IMR-90 (cell line): Measurements from ENCODE around the gene CACNA2D3. TPM values are rescaled to one million over a fixed set of nuclear protein-coding genes. Genes with fewer than 3 reads are reported as not detected.

Experiments used
- ATAC-seq: fragments of 200-7000 bp; cut with Tn5 transposase; 2 replicates; pipeline ENCODE4 v1.9.1; 2020; ENCODE audit warnings: low read depth, mild to moderate bottlenecking, moderate library complexity
- BruUV-seq: library from RNA; stranded (reverse); fragments of 400-500 nt; replicated peaks from 2 replicates; lab custom pipeline; 2021; lab: Mats Ljungman, UMichigan
- CTCF ChIA-PET: fragments of 300-600 bp; formaldehyde crosslinking; extraction: SDS; loops from one replicate; lab custom pipeline; 2021; ENCODE audit warnings: antibody characterized with exemption; lab: Yijun Ruan, JAX
- POLR2A ChIA-PET: fragments of 300-600 bp; sonication (Branson Sonifier 250); formaldehyde crosslinking; loops from one replicate; lab custom pipeline; 2022; ENCODE audit warnings: antibody characterized with exemption; ENCODE audit not compliant: unreplicated experiment; lab: Charles Lee
- DNase-seq: peaks from one replicate; pipeline ENCODE4 v3.0.0; 2013
- H2AFZ ChIP-seq: replicated peaks from 2 replicates; pipeline ENCODE3; 2013; ENCODE audit warnings: low read length, mild to moderate bottlenecking; ENCODE audit not compliant: poor library complexity
- H2AK5ac ChIP-seq: 2 replicates; pipeline ENCODE4 v1.6.1; 2013; ENCODE audit warnings: low read depth, low read length, inconsistent platforms
- H2AK9ac ChIP-seq: replicated peaks from 2 replicates; pipeline ENCODE3; 2013; ENCODE audit warnings: mild to moderate bottlenecking, low read depth, low read length, moderate library complexity; ENCODE audit not compliant: poor library complexity
- H2BK120ac ChIP-seq: 2 replicates; pipeline ENCODE4 v1.6.1; 2013; ENCODE audit warnings: low read depth, low read length, inconsistent platforms
- H2BK15ac ChIP-seq: 3 replicates; pipeline ENCODE4 v1.6.1; 2013; ENCODE audit warnings: low read depth, low read length, inconsistent platforms
- H2BK20ac ChIP-seq: 2 replicates; pipeline ENCODE4 v1.6.1; 2013; ENCODE audit warnings: low read depth, mild to moderate bottlenecking, inconsistent platforms, low read length, moderate library complexity
- H2BK5ac ChIP-seq: 2 replicates; pipeline ENCODE4 v1.6.1; 2013; ENCODE audit warnings: mild to moderate bottlenecking, low read depth, low read length, inconsistent platforms; ENCODE audit not compliant: poor library complexity, severe bottlenecking
- H3K14ac ChIP-seq: replicated peaks from 2 replicates; pipeline ENCODE4 v1.6.1; 2013; ENCODE audit warnings: low read depth, low read length, inconsistent platforms
- H3K18ac ChIP-seq: 2 replicates; pipeline ENCODE4 v1.6.1; 2013; ENCODE audit warnings: low read depth, low read length, control low read depth
- H3K23ac ChIP-seq: 2 replicates; pipeline ENCODE4 v1.6.1; 2013; ENCODE audit warnings: low read depth, low read length, inconsistent platforms
- H3K27ac ChIP-seq: 2 replicates; pipeline ENCODE4 v1.5.1; 2013; ENCODE audit warnings: mild to moderate bottlenecking, control low read depth, low read length; ENCODE audit not compliant: insufficient read depth
- H3K27me3 ChIP-seq: 2 replicates; pipeline ENCODE4 v1.6.1; 2013; ENCODE audit warnings: low read length; ENCODE audit not compliant: control insufficient read depth, insufficient read depth
- H3K36me3 ChIP-seq: 2 replicates; pipeline ENCODE4 v1.6.1; 2013; ENCODE audit warnings: low read length, mixed read lengths; ENCODE audit not compliant: control insufficient read depth, insufficient read depth
- H3K4ac ChIP-seq: 2 replicates; pipeline ENCODE4 v1.6.1; 2013; ENCODE audit warnings: low read depth, low read length, inconsistent platforms
- H3K4me1 ChIP-seq: 2 replicates; pipeline ENCODE4 v1.6.1; 2013; ENCODE audit warnings: low read length, mixed read lengths; ENCODE audit not compliant: control insufficient read depth, insufficient read depth
- H3K4me2 ChIP-seq: 2 replicates; pipeline ENCODE4 v1.6.1; 2013; ENCODE audit warnings: low read depth, mild to moderate bottlenecking, control low read depth, low read length, moderate library complexity
- H3K4me3 ChIP-seq: 2 replicates; pipeline ENCODE4 v1.5.1; 2013; ENCODE audit warnings: low read depth, mild to moderate bottlenecking, control low read depth, low read length, moderate library complexity; ENCODE audit not compliant: insufficient read depth
- H3K56ac ChIP-seq: 2 replicates; pipeline ENCODE4 v1.6.1; 2013; ENCODE audit warnings: low read length, inconsistent platforms; ENCODE audit not compliant: insufficient read depth; ENCODE audit errors: extremely low read depth
- H3K79me1 ChIP-seq, 2 experiments: 2 replicates each; pipeline ENCODE4 v1.6.1; 2013; ENCODE audit warnings: low read length in 2 of 2, inconsistent platforms in 1 of 2, low read depth in 1 of 2
- H3K9ac ChIP-seq: 2 replicates; pipeline ENCODE4 v1.6.1; 2013; ENCODE audit warnings: low read depth, low read length, control low read depth
- H3K9me1 ChIP-seq: 2 replicates; pipeline ENCODE4 v1.6.1; 2013; ENCODE audit warnings: low read length, inconsistent platforms; ENCODE audit not compliant: insufficient read depth
- H3K9me3 ChIP-seq: 2 replicates; pipeline ENCODE4 v1.6.1; 2013; ENCODE audit warnings: low read length; ENCODE audit not compliant: control insufficient read depth, insufficient read depth
- H4K20me1 ChIP-seq: 2 replicates; pipeline ENCODE4 v1.6.1; 2013; ENCODE audit warnings: low read length, inconsistent platforms; ENCODE audit not compliant: insufficient read depth
- H4K5ac ChIP-seq: 2 replicates; pipeline ENCODE4 v1.6.1; 2013; ENCODE audit warnings: mild to moderate bottlenecking, low read depth, low read length, control low read depth
- H4K8ac ChIP-seq, 2 experiments: 2 replicates each; pipeline ENCODE4 v1.6.1; 2013; ENCODE audit warnings: low read depth in 2 of 2, low read length in 2 of 2, control low read depth in 1 of 2, inconsistent platforms in 1 of 2
- H4K91ac ChIP-seq: 2 replicates; pipeline ENCODE4 v1.6.1; 2013; ENCODE audit warnings: low read depth, low read length, inconsistent platforms; ENCODE audit not compliant: insufficient read depth
- FOS ChIP-seq: fragments of 150-350 bp; IDR thresholded peaks from 2 replicates; pipeline ENCODE4 v1.6.1; 2016; ENCODE audit warnings: low read depth, low read length
- MAFK ChIP-seq: IDR thresholded peaks from 2 replicates; pipeline ENCODE4 v1.6.1; 2012; ENCODE audit warnings: low read depth, low read length, improper control_type of control experiment
- MXI1 ChIP-seq: IDR thresholded peaks from 2 replicates; pipeline ENCODE4 v1.6.1; 2012; ENCODE audit warnings: low read depth, mild to moderate bottlenecking, low read length, moderate library complexity, borderline replicate concordance
- POLR2A ChIP-seq: IDR thresholded peaks from 2 replicates; pipeline ENCODE4 v1.6.1; 2012; ENCODE audit warnings: mild to moderate bottlenecking, low read depth, low read length
- RCOR1 ChIP-seq: IDR thresholded peaks from 2 replicates; pipeline ENCODE4 v1.6.1; 2012; ENCODE audit warnings: mild to moderate bottlenecking, low read length, improper control_type of control experiment; ENCODE audit not compliant: insufficient replicate concordance
- WGBS, 2 experiments: methylation state at CpG; one replicate each; pipeline versions ENCODE4 v1.1.5 to v1.1.7; 2013; ENCODE audit warnings: missing lambda C conversion rate in 2 of 2; ENCODE audit not compliant: insufficient read length in 1 of 2; ENCODE audit errors: extremely low coverage in 2 of 2; 5-methylcytosine and 5-hydroxymethylcytosine counted together
- dilution Hi-C: fragments of 300-500 bp; cut with HindIII; formaldehyde crosslinking; loops from one replicate; pipeline ENCODE4 v1.14.3; 2018; ENCODE audit warnings: low sequenced_read_pairs; ENCODE audit not compliant: unreplicated experiment
- in situ Hi-C: fragments of 300-500 bp; cut with MboI; formaldehyde crosslinking; loops from 3 replicates; pipeline ENCODE4 v1.14.3; 2019; ENCODE audit warnings: low sequenced_read_pairs, inconsistent platforms, mixed read lengths
- intact Hi-C: fragments of 100-400 bp; cut with micrococcal nuclease; formaldehyde crosslinking; loops from 2 replicates; pipeline ENCODE4 v1.10.0; 2022
- polyA plus RNA-seq, 3 experiments: library from polyadenylated mRNA; depleted of rRNA; stranded (reverse); fragments of >200 nt; gene quantifications; 2 replicates each; pipeline ENCODE4 v1.2.3, GENCODE V29; 2012; ENCODE audit warnings: low replicate concordance in 1 of 3
- total RNA-seq: library from RNA; depleted of rRNA; stranded (reverse); fragments of >200 nt; gene quantifications from 2 replicates; pipeline ENCODE4 v1.2.3, GENCODE V29; 2012
- TF ChIP-seq, protein P1 (sequence below): conservative IDR thresholded peaks from 2 replicates; pipeline ENCODE4 v1.5.1; 2012; ENCODE audit warnings: mild to moderate bottlenecking, low read depth, low read length, improper control_type of control experiment

CACNA2D3 gene
- total and polyA plus RNA-seq, 2 of the 4 experiments (the other 2 are of a cell fraction) = 0.36 to 0.41 TPM

DNA sequence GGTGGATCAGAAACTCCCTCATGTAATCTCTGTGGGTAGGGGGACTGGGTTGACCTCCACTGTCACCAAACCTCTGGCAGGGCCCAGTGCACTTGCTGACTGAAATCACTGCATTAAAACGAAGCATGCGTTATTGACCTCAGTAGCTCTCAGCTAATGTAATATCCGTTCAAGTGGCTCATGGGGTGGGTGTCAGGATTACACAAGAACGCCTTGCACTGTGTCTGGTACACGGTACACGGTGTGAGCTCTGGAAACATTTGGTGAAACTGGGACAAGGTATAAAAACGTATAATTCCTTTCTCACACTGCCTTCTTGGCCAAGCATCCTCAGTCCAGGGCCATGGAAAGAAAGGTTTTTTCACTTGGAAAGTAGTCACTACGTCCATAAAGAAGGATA, 793.6 kb downstream of the CACNA2D3 start:
- in situ Hi-C loops = no loop called here
- Histone ChIP-seq H3K14ac (no peak overlapping the region), H3K4ac (peak overlapping the region; percentile 18; the same call in 1 of the 2 replicates), H3K23ac (no peak overlapping the region), H3K79me1 (no peaks in the 10 kb centered on the region), H3K56ac (no peak overlapping the region), H3K18ac (0 out of 2 replicates have a peak overlapping the region, but pooled peaks have one; percentile 9), H4K20me1 (no peaks in the 10 kb centered on the region), H2BK20ac (peak overlapping the region; percentile 50; the same call in 1 of the 2 replicates), H3K9me3 (peaks cover 5% of the 10 kb centered on the region), H3K4me3 (no peak overlapping the region), H3K27ac (no peak overlapping the region), H3K27me3 (no peaks in the 10 kb centered on the region), H4K5ac (no peak overlapping the region), H3K9ac (no peak overlapping the region), H4K91ac (peak overlapping the region; percentile 34), H2BK120ac (peak overlapping the region; percentile 46), H2BK5ac (no peak overlapping the region), H2AK9ac (no peak overlapping the region), H2AFZ (peak overlapping the region; percentile 15), H4K8ac (peak overlapping the region; percentile 13 to 32; a peak in 3 of 4 replicates), H2BK15ac (peak overlapping the region; percentile 44; the same call in 2 of the 3 replicates), H2AK5ac (0 out of 2 replicates have a peak overlapping the region, but pooled peaks have one; percentile 8), H3K4me1 (peaks cover 5% of the 10 kb centered on the region; the same call in 1 of the 2 replicates), H3K36me3 (no peaks in the 10 kb centered on the region), H3K9me1 (no peaks in the 10 kb centered on the region), H3K4me2 (no peak overlapping the region)
- DNase-seq = no peak
- WGBS, 2 experiments = 100% methylated on average over 1 of the region's 8 CpGs; no CpG with 5 or more reads in 1 of the 2 experiments
- no TSS peak for BruUV-seq
- intact Hi-C loops = no loop called here
- POLR2A ChIA-PET = no interaction called here
- dilution Hi-C loops = no loop called here
- no peak for ATAC-seq
- TF ChIP-seq MXI1 = no peak
- no peak for TF ChIP-seq POLR2A
- no peak for TF ChIP-seq MAFK
- no peak for TF ChIP-seq FOS
- TF ChIP-seq, protein P1, sequence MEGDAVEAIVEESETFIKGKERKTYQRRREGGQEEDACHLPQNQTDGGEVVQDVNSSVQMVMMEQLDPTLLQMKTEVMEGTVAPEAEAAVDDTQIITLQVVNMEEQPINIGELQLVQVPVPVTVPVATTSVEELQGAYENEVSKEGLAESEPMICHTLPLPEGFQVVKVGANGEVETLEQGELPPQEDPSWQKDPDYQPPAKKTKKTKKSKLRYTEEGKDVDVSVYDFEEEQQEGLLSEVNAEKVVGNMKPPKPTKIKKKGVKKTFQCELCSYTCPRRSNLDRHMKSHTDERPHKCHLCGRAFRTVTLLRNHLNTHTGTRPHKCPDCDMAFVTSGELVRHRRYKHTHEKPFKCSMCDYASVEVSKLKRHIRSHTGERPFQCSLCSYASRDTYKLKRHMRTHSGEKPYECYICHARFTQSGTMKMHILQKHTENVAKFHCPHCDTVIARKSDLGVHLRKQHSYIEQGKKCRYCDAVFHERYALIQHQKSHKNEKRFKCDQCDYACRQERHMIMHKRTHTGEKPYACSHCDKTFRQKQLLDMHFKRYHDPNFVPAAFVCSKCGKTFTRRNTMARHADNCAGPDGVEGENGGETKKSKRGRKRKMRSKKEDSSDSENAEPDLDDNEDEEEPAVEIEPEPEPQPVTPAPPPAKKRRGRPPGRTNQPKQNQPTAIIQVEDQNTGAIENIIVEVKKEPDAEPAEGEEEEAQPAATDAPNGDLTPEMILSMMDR = no peak
- TF ChIP-seq RCOR1 = no peak
- CTCF ChIA-PET = interaction anchor here (0.6 to 1.6 kb wide), 2 partner anchors 10 to 154 kb away, joined by 3 read pairs; no protein-coding TSS in a partner anchor
